Measurements from ENCODE around the gene NPL.

- TF ChIP-seq TAF1 (IDR thresholded peaks at IDR 0.05; ENCODE audit: borderline replicate concordance, low read depth, low read length): no peak
- no peak for TF ChIP-seq POLR2AphosphoS5 (IDR thresholded peaks at IDR 0.05; ENCODE audit: low read depth, low read length)
Observed at GRCh38 chr1:182829285-182829932, 39.8 kb downstream of the NPL start.

Data from GM12892 (cell line).